OCI-LY1 (cell line): ENCODE data around the gene PDGFD.

Experiments used
- H2AFZ ChIP-seq: fragments of 200-600 bp; sonication (generic), shearing (Covaris generic); 2 replicates; pipeline ENCODE4 v1.6.0; 2014; ENCODE audit warnings: antibody characterized with exemption, mild to moderate bottlenecking, low read length
- H3F3A ChIP-seq: fragments of 200-600 bp; sonication (generic), shearing (Covaris generic); 2 replicates; pipeline ENCODE4 v1.6.0; 2014; ENCODE audit warnings: mild to moderate bottlenecking, antibody characterized with exemption, low read length, moderate library complexity; ENCODE audit not compliant: insufficient read depth
- H3K27ac ChIP-seq: fragments of 200-600 bp; sonication (generic); 2 replicates; pipeline ENCODE4 v1.5.1; 2014; ENCODE audit warnings: low read length, mixed run types, mild to moderate bottlenecking, low read depth; ENCODE audit not compliant: poor library complexity, severe bottlenecking
- H3K27me3 ChIP-seq: fragments of 200-600 bp; sonication (generic); 2 replicates; pipeline ENCODE4 v1.6.0; 2014; ENCODE audit warnings: antibody characterized with exemption, mild to moderate bottlenecking, low read length, moderate library complexity; ENCODE audit not compliant: insufficient read depth
- H3K36me3 ChIP-seq: fragments of 200-600 bp; sonication (generic); 2 replicates; pipeline ENCODE4 v1.6.1; 2014; ENCODE audit warnings: mild to moderate bottlenecking, antibody characterized with exemption, low read length, moderate library complexity, mixed read lengths; ENCODE audit not compliant: insufficient read depth
- H3K4me1 ChIP-seq: fragments of 200-600 bp; sonication (generic); 2 replicates; pipeline ENCODE4 v1.5.1; 2014; ENCODE audit warnings: mild to moderate bottlenecking, low read length, moderate library complexity; ENCODE audit not compliant: insufficient read depth, severe bottlenecking
- H3K4me2 ChIP-seq: fragments of 200-600 bp; sonication (generic), shearing (Covaris generic); 2 replicates; pipeline ENCODE4 v1.6.1; 2014; ENCODE audit warnings: low read length
- H3K4me3 ChIP-seq: fragments of 200-600 bp; sonication (generic); 2 replicates; pipeline ENCODE4 v1.5.1; 2014; ENCODE audit warnings: low read length, low read depth, mild to moderate bottlenecking, mixed read lengths; ENCODE audit not compliant: poor library complexity, severe bottlenecking
- H3K79me2 ChIP-seq: fragments of 200-600 bp; shearing (Covaris generic); 2 replicates; pipeline ENCODE4 v1.6.1; 2016; ENCODE audit warnings: mixed run types, low read length, mixed read lengths; ENCODE audit not compliant: insufficient read depth
- H3K9ac ChIP-seq: fragments of 200-600 bp; sonication (generic), shearing (Covaris generic); 2 replicates; pipeline ENCODE4 v1.6.1; 2014; ENCODE audit warnings: mild to moderate bottlenecking, low read length, mixed read lengths
- H3K9me2 ChIP-seq: fragments of 200-600 bp; sonication (generic), shearing (Covaris generic); 2 replicates; pipeline ENCODE4 v1.6.1; 2014; ENCODE audit warnings: low read depth, mild to moderate bottlenecking, low read length, mixed read lengths
- H3K9me3 ChIP-seq: fragments of 200-600 bp; shearing (Covaris generic); 2 replicates; pipeline ENCODE4 v1.6.1; 2014; ENCODE audit warnings: low read length, mixed read lengths
- H4K20me1 ChIP-seq: fragments of 200-600 bp; sonication (generic), shearing (Covaris generic); 2 replicates; pipeline ENCODE4 v1.6.0; 2016; ENCODE audit warnings: mild to moderate bottlenecking, low read length; ENCODE audit not compliant: insufficient read depth
- EZH2 ChIP-seq: fragments of 200-600 bp; sonication (generic), shearing (Covaris generic); IDR thresholded peaks from 2 replicates; pipeline ENCODE4 v1.8.0; 2017; ENCODE audit warnings: borderline replicate concordance, mixed run types, mild to moderate bottlenecking, antibody characterized with exemption, low read length, moderate library complexity, mixed read lengths
- TF ChIP-seq, protein P1 (sequence below): fragments of 200-600 bp; sonication (generic), shearing (Covaris generic); IDR thresholded peaks from 2 replicates; pipeline ENCODE4 v1.5.1; 2017; ENCODE audit warnings: mild to moderate bottlenecking, antibody characterized with exemption, low read length, moderate library complexity, mixed read lengths

PDGFD gene

DNA sequence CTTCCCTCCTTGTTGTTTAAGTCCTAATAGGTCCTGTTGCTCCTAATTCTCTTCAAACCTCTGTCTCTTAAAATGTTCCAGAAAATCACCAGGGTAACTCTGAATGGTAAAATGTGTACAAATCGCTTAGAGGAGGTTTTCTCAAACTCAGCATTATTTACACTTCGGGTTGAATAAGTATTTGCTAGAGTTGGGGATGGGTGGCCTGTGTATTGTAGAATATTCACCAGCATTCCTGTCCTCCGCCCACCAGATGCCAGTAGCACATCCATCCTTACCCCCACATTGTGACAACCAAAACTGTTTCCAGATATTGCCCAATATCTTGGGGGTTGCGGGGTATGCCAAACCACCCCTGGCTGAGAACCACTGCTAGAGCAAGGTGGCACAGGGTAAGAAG, 191.9 kb downstream of the PDGFD start:
- no peaks in the 10 kb centered on the region for H3K9me3 ChIP-seq
- H3F3A ChIP-seq, result no peaks in the 10 kb centered on the region
- H3K36me3 ChIP-seq, result no peaks in the 10 kb centered on the region
- no peak overlapping the region for H2AFZ ChIP-seq
- H3K4me3 ChIP-seq, result no peak overlapping the region
- no peaks in the 10 kb centered on the region for H4K20me1 ChIP-seq
- no peak overlapping the region for H3K9ac ChIP-seq
- no peak overlapping the region for H3K27ac ChIP-seq
- no peaks in the 10 kb centered on the region for H3K27me3 ChIP-seq
- no peaks in the 10 kb centered on the region for H3K9me2 ChIP-seq
- peaks cover 6% of the 10 kb centered on the region for H3K4me1 ChIP-seq
- no peak for TF ChIP-seq EZH2
- TF ChIP-seq, protein P1, sequence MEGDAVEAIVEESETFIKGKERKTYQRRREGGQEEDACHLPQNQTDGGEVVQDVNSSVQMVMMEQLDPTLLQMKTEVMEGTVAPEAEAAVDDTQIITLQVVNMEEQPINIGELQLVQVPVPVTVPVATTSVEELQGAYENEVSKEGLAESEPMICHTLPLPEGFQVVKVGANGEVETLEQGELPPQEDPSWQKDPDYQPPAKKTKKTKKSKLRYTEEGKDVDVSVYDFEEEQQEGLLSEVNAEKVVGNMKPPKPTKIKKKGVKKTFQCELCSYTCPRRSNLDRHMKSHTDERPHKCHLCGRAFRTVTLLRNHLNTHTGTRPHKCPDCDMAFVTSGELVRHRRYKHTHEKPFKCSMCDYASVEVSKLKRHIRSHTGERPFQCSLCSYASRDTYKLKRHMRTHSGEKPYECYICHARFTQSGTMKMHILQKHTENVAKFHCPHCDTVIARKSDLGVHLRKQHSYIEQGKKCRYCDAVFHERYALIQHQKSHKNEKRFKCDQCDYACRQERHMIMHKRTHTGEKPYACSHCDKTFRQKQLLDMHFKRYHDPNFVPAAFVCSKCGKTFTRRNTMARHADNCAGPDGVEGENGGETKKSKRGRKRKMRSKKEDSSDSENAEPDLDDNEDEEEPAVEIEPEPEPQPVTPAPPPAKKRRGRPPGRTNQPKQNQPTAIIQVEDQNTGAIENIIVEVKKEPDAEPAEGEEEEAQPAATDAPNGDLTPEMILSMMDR, result no peak
- H3K4me2 ChIP-seq, result no peak overlapping the region
- H3K79me2 ChIP-seq, result no peaks in the 10 kb centered on the region

DNA sequence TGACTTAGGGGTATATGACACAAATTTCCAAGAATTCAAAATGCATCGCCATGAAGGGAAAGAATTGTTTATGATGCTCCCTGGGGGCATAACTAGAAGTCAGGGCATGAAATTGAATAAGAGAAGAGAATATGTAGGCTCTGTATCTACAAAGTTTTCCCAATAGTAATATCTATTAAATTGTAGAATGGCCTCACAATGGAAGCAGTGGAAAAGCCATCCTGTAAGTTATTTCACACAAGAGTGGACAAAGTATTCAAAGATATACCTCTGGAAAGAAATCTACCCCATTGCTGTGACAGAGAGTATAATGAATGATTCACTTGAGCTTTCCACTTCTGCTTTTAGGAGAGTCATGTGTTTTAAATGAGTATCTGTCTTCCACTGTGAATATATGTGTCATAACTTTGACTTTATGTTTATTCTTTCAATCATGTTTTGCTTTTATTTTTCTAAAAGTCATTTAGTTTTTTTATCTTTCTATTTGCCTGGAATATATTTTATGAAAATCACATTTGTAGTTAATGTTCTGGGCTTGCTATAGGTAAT, 193.2 kb downstream of the PDGFD start:
- no peak overlapping the region for H2AFZ ChIP-seq
- no peaks in the 10 kb centered on the region for H3K9me2 ChIP-seq
- H4K20me1 ChIP-seq, result no peaks in the 10 kb centered on the region
- TF ChIP-seq, protein P1, result no peak
- TF ChIP-seq EZH2, result no peak
- no peaks in the 10 kb centered on the region for H3K36me3 ChIP-seq
- peaks cover 6% of the 10 kb centered on the region for H3K4me1 ChIP-seq
- no peak overlapping the region for H3K4me2 ChIP-seq
- no peak overlapping the region for H3K9ac ChIP-seq
- no peak overlapping the region for H3K4me3 ChIP-seq
- no peaks in the 10 kb centered on the region for H3F3A ChIP-seq
- H3K79me2 ChIP-seq, result no peaks in the 10 kb centered on the region
- no peaks in the 10 kb centered on the region for H3K9me3 ChIP-seq
- H3K27me3 ChIP-seq, result no peaks in the 10 kb centered on the region
- no peak overlapping the region for H3K27ac ChIP-seq

DNA sequence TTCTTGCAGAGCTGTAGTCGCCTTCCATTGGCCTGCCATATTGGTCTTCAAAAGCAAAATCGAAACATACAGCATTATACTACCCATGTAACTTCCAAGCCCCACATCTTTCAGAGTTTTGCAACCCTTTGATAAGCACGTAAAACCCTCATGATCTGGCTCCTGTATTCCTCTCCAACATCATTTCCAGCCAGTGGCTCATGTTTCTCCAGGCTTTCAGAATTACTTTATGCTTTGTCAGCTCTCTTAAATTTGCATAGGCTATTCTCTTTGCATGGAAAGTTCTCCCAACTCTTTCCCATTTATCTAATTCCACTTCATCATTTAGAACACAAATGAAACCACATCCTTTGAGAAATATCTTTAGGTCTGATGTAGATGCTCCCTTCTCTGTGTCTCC, 195.3 kb downstream of the PDGFD start:
- no peaks in the 10 kb centered on the region for H3K9me2 ChIP-seq
- H3K27ac ChIP-seq, result no peak overlapping the region
- H4K20me1 ChIP-seq, result no peaks in the 10 kb centered on the region
- H3K36me3 ChIP-seq, result no peaks in the 10 kb centered on the region
- H3K9ac ChIP-seq, result no peak overlapping the region
- no peak overlapping the region for H3K4me2 ChIP-seq
- H3K4me1 ChIP-seq, result peaks cover 6% of the 10 kb centered on the region
- H3K4me3 ChIP-seq, result no peak overlapping the region
- H3F3A ChIP-seq, result no peaks in the 10 kb centered on the region
- H3K27me3 ChIP-seq, result no peaks in the 10 kb centered on the region
- TF ChIP-seq, protein P1, result no peak
- no peak for TF ChIP-seq EZH2
- no peak overlapping the region for H2AFZ ChIP-seq
- H3K9me3 ChIP-seq, result no peaks in the 10 kb centered on the region
- H3K79me2 ChIP-seq, result no peaks in the 10 kb centered on the region
